K562 (cell line): ENCODE results near the gene ZNG1C.
"Not testable (repeated sequence)": the region's sequence is repeated elsewhere in the genome, so short reads cannot be mapped to it uniquely, and the experiment has no call there.

Source experiments
- CHD2 ChIP-seq: IDR thresholded peaks from 2 replicates; pipeline ENCODE4 v1.6.1; 2011; ENCODE audit warnings: low read depth, low read length
- EGR1 ChIP-seq: fragments of 450-650 bp; conservative IDR thresholded peaks from 2 replicates; pipeline ENCODE4 v1.6.1; 2017; ENCODE audit warnings: mild to moderate bottlenecking
- ELF4 ChIP-seq: fragments of 450-650 bp; formaldehyde crosslinking; IDR thresholded peaks from 2 replicates; pipeline ENCODE4 v1.4.0; 2022; ENCODE audit warnings: missing genetic modification characterization
- EZH2 ChIP-seq: IDR thresholded peaks from 2 replicates; pipeline ENCODE4 v1.6.1; 2012; ENCODE audit warnings: low read depth, mild to moderate bottlenecking, inconsistent platforms, low read length, borderline replicate concordance
- PHB ChIP-seq: fragments of 250-450 bp; sonication (Bioruptor Pico); IDR thresholded peaks from 2 replicates; pipeline ENCODE4 v1.5.0; 2021
- POLR2A ChIP-seq: fragments of 450-650 bp; conservative IDR thresholded peaks from 2 replicates; pipeline ENCODE4 v1.6.1; 2016
- POLR2AphosphoS5 ChIP-seq: IDR thresholded peaks from 2 replicates; pipeline ENCODE4 v1.6.1; 2011; ENCODE audit warnings: mild to moderate bottlenecking, low read depth, low read length, moderate library complexity; ENCODE audit not compliant: control insufficient read depth, insufficient read depth
- POLR2G ChIP-seq: fragments of 200-400 bp; formaldehyde crosslinking; IDR thresholded peaks from 2 replicates; pipeline ENCODE4 v1.6.1; 2017; ENCODE audit warnings: low read depth, mild to moderate bottlenecking, antibody characterized with exemption, low read length, moderate library complexity
- ZBTB7A ChIP-seq: IDR thresholded peaks from 2 replicates; pipeline ENCODE4 v1.6.1; 2011; ENCODE audit warnings: low read depth, mild to moderate bottlenecking, low read length, moderate library complexity, borderline replicate concordance; ENCODE audit not compliant: control insufficient read depth
- ZNF184 ChIP-seq: sonication (generic); formaldehyde crosslinking; IDR thresholded peaks from 2 replicates; pipeline ENCODE4 v1.5.0; 2020; ENCODE audit warnings: missing genetic modification reagents
- TF ChIP-seq, protein P1 (sequence below), 3 experiments: IDR thresholded peaks in 2 of 3; conservative IDR thresholded peaks in 1 of 3; 2 replicates each; pipeline ENCODE4 v1.5.1; 2011 to 2012; ENCODE audit warnings: low read length in 3 of 3, mild to moderate bottlenecking in 3 of 3, control low read depth in 2 of 3, improper control_type of control experiment in 1 of 3, inconsistent platforms in 1 of 3, low read depth in 1 of 3, mixed read lengths in 1 of 3, moderate library complexity in 1 of 3; ENCODE audit not compliant: insufficient read depth in 2 of 3
- TF ChIP-seq, protein P2 (sequence below): sonication (generic); formaldehyde crosslinking; IDR thresholded peaks from 2 replicates; pipeline ENCODE4 v1.9.0; 2022; ENCODE audit warnings: mild to moderate bottlenecking, missing genetic modification reagents

DNA sequence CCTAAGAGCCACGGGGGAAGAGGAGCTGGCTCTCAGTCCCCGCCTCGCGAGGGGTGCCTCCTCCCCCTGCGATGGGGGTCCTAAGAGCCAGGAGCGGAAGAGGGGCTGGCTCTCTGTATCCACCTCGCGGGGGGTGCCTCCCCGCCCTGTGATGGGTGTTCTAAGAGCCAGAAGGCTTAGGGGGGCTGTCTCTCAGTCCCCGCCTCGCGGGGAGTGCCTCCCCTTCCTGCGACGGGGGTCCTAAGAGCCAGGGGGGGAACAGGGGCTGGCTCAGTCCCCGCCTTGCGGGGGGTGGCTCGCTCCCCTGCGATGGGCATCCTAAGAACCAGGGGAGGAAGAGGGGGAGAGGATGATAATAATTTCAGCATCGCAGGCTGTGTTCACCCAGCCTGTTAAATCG, 82.7 kb downstream of the ZNG1C start:
- not testable (repeated sequence) for TF ChIP-seq POLR2A; EZH2; PHB (CRISPR knock-in tag); ZBTB7A; POLR2AphosphoS5; EGR1; POLR2G; ELF4 (CRISPR knock-in tag); CHD2; ZNF184 (CRISPR knock-in tag)
- TF ChIP-seq, protein P1, sequence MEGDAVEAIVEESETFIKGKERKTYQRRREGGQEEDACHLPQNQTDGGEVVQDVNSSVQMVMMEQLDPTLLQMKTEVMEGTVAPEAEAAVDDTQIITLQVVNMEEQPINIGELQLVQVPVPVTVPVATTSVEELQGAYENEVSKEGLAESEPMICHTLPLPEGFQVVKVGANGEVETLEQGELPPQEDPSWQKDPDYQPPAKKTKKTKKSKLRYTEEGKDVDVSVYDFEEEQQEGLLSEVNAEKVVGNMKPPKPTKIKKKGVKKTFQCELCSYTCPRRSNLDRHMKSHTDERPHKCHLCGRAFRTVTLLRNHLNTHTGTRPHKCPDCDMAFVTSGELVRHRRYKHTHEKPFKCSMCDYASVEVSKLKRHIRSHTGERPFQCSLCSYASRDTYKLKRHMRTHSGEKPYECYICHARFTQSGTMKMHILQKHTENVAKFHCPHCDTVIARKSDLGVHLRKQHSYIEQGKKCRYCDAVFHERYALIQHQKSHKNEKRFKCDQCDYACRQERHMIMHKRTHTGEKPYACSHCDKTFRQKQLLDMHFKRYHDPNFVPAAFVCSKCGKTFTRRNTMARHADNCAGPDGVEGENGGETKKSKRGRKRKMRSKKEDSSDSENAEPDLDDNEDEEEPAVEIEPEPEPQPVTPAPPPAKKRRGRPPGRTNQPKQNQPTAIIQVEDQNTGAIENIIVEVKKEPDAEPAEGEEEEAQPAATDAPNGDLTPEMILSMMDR (IDR thresholded peaks at IDR 0.05 in 2 of 3, conservative IDR thresholded peaks at IDR 0.05 in 1 of 3; ENCODE audit: insufficient read depth in 2 of 3, low read depth in 1 of 3, low read length in 3 of 3), result not testable (repeated sequence)
- TF ChIP-seq, protein P2, sequence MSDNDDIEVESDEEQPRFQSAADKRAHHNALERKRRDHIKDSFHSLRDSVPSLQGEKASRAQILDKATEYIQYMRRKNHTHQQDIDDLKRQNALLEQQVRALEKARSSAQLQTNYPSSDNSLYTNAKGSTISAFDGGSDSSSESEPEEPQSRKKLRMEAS (CRISPR knock-in tag), result not testable (repeated sequence)
